Fibroblast of the aortic adventitia (primary cell): ENCODE data around the gene HAPLN1. TPM values are rescaled to one million over a fixed set of nuclear protein-coding genes. Genes with fewer than 3 reads are reported as not detected.
"Not testable (repeated sequence)": the region's sequence is repeated elsewhere in the genome, so short reads cannot be mapped to it uniquely, and the experiment has no call there.

ENCODE experiments used
- DNase-seq: peaks from one replicate; pipeline ENCODE4 v3.0.0-alpha.2; 2010; ENCODE audit warnings: low read depth
- H3K4me3 ChIP-seq: 2 replicates; pipeline ENCODE4 v1.5.1; 2011; ENCODE audit warnings: low read depth, mild to moderate bottlenecking, control low read depth, low read length, moderate library complexity
- CTCF ChIP-seq: IDR thresholded peaks from 2 replicates; pipeline ENCODE4 v1.5.1; 2011; ENCODE audit warnings: mild to moderate bottlenecking, low read length, control low read depth, inconsistent platforms; ENCODE audit not compliant: insufficient read depth
- total RNA-seq: library from RNA; depleted of rRNA; stranded (reverse); fragments of >200 nt; gene quantifications from 2 replicates; pipeline ENCODE4 v1.2.3, GENCODE V29; 2012; ENCODE audit warnings: low replicate concordance

Gene HAPLN1
- total RNA-seq, 1 donor = 1.3 TPM

GRCh38 chr5:83750749-83751148 is 30.1 kb upstream of the HAPLN1 start:
- no peak overlapping the region for H3K4me3 ChIP-seq
- no peak for TF ChIP-seq CTCF
- DNase-seq = no peak

- DNase-seq = no peak
Measured at GRCh38 chr5:83745816-83746215, 25.2 kb upstream of the HAPLN1 start.

GRCh38 chr5:83744821-83745220 is 24.2 kb upstream of the HAPLN1 start:
- DNase-seq = peak; percentile 9
- no peak for TF ChIP-seq CTCF
- H3K4me3 ChIP-seq = no peak overlapping the region

More at GRCh38 chr5:83745816-83746215, 25.2 kb upstream of the HAPLN1 start:
- no peak overlapping the region for H3K4me3 ChIP-seq
- no peak for TF ChIP-seq CTCF

- DNase-seq = no peak
- H3K4me3 ChIP-seq = no peak overlapping the region
- TF ChIP-seq CTCF = no peak
Measured at GRCh38 chr5:83742089-83742488, 21.4 kb upstream of the HAPLN1 start.

GRCh38 chr5:83741571-83741970 is 20.9 kb upstream of the HAPLN1 start:
- no peak overlapping the region for H3K4me3 ChIP-seq
- no peak for DNase-seq
- TF ChIP-seq CTCF = no peak

GRCh38 chr5:83740741-83741140 is 20.1 kb upstream of the HAPLN1 start:
- DNase-seq = no peak
- no peak overlapping the region for H3K4me3 ChIP-seq
- no peak for TF ChIP-seq CTCF

- H3K4me3 ChIP-seq, DNase-seq: not testable (repeated sequence)
Measured at GRCh38 chr5:83736169-83736568, 15.5 kb upstream of the HAPLN1 start.

GRCh38 chr5:83735058-83735457 is 14.4 kb upstream of the HAPLN1 start:
- H3K4me3 ChIP-seq, DNase-seq: not testable (repeated sequence)
